OCI-LY7 (cell line): ENCODE results near the gene PPP1R37. TPM values are rescaled to one million over a fixed set of nuclear protein-coding genes. Genes with fewer than 3 reads are reported as not detected.

ENCODE experiments used
- BruUV-seq: library from RNA; stranded (reverse); fragments of 400-500 nt; replicated peaks from 2 replicates; lab custom pipeline; 2021; lab: Mats Ljungman, UMichigan
- CTCF ChIA-PET: fragments of 300-600 bp; sonication (Branson Sonifier 250); formaldehyde crosslinking; loops from one replicate; lab custom pipeline; 2022; ENCODE audit warnings: antibody characterized with exemption; ENCODE audit not compliant: unreplicated experiment; lab: Charles Lee
- POLR2A ChIA-PET: fragments of 300-600 bp; sonication (Branson Sonifier 250); formaldehyde crosslinking; loops from one replicate; lab custom pipeline; 2022; ENCODE audit warnings: antibody characterized with exemption; lab: Charles Lee
- DNase-seq: peaks from one replicate; pipeline ENCODE4 v3.0.0-alpha.2; 2015; ENCODE audit warnings: low spot score
- H2AFZ ChIP-seq: fragments of 200-600 bp; sonication (generic), shearing (Covaris generic); 2 replicates; pipeline ENCODE4 v1.6.1; 2014; ENCODE audit warnings: mild to moderate bottlenecking, antibody characterized with exemption, low read length, moderate library complexity
- H3K27ac ChIP-seq: fragments of 200-600 bp; sonication (generic); 2 replicates; pipeline ENCODE4 v1.5.1; 2014; ENCODE audit warnings: mixed run types, low read depth, mild to moderate bottlenecking, moderate library complexity, low read length, inconsistent platforms; ENCODE audit not compliant: poor library complexity, severe bottlenecking
- H3K36me3 ChIP-seq: fragments of 200-600 bp; sonication (generic); 2 replicates; pipeline ENCODE4 v1.6.1; 2014; ENCODE audit warnings: mild to moderate bottlenecking, antibody characterized with exemption, low read length, moderate library complexity, mixed read lengths; ENCODE audit not compliant: insufficient read depth
- H3K4me1 ChIP-seq: fragments of 200-600 bp; sonication (generic); 2 replicates; pipeline ENCODE4 v1.5.1; 2014; ENCODE audit warnings: mild to moderate bottlenecking, low read length; ENCODE audit not compliant: insufficient read depth, poor library complexity, severe bottlenecking
- H3K4me2 ChIP-seq: fragments of 200-600 bp; sonication (generic); 2 replicates; pipeline ENCODE4 v1.6.1; 2014; ENCODE audit warnings: mild to moderate bottlenecking, low read length
- H3K4me3 ChIP-seq: fragments of 200-600 bp; sonication (generic); 2 replicates; pipeline ENCODE4 v1.5.1; 2014; ENCODE audit warnings: mild to moderate bottlenecking, low read depth, low read length; ENCODE audit not compliant: poor library complexity, severe bottlenecking
- H3K79me2 ChIP-seq: fragments of 200-600 bp; sonication (generic); 2 replicates; pipeline ENCODE4 v1.6.1; 2016; ENCODE audit warnings: low read depth, mild to moderate bottlenecking, low read length, moderate library complexity, mixed read lengths; ENCODE audit not compliant: insufficient read depth
- H3K9me2 ChIP-seq: fragments of 200-600 bp; sonication (generic); 2 replicates; pipeline ENCODE4 v1.6.1; 2016; ENCODE audit warnings: mild to moderate bottlenecking, low read length, mixed read lengths; ENCODE audit not compliant: insufficient read depth
- H3K9me3 ChIP-seq: fragments of 200-600 bp; sonication (generic); 2 replicates; pipeline ENCODE4 v1.6.1; 2014; ENCODE audit warnings: mild to moderate bottlenecking, mixed run types, low read length, mixed read lengths
- H4K20me1 ChIP-seq: fragments of 200-600 bp; sonication (generic); 2 replicates; pipeline ENCODE4 v1.6.1; 2014; ENCODE audit warnings: mild to moderate bottlenecking, antibody characterized with exemption, low read length, moderate library complexity, mixed read lengths; ENCODE audit not compliant: insufficient read depth
- EZH2phosphoT487 ChIP-seq: fragments of 200-600 bp; sonication (generic); IDR thresholded peaks from 2 replicates; pipeline ENCODE4 v1.6.1; 2018; ENCODE audit warnings: low read depth, borderline replicate concordance, mild to moderate bottlenecking, mixed run types, antibody characterized with exemption, low read length, moderate library complexity, mixed read lengths
- intact Hi-C: fragments of 100-400 bp; cut with micrococcal nuclease; formaldehyde crosslinking; loops from one replicate; pipeline ENCODE4 v1.10.0; 2022; ENCODE audit not compliant: unreplicated experiment
- small RNA-seq: library from RNA; depleted of rRNA; stranded (forward); fragments of <200 nt; gene quantifications from one replicate; pipeline ENCODE3, GENCODE V24; 2014
- total RNA-seq, 2 experiments: library from RNA; depleted of rRNA in 1 of 2; stranded (reverse); fragments of >200 nt in 1 of 2; shearing (Covaris generic) in 1 of 2; gene quantifications; 2 replicates each; pipeline ENCODE4 v1.2.3, GENCODE V29; 2014 to 2022
- TF ChIP-seq, protein P1 (sequence below): fragments of 200-600 bp; sonication (generic); conservative IDR thresholded peaks from 2 replicates; pipeline ENCODE4 v1.5.1; 2014; ENCODE audit warnings: mild to moderate bottlenecking, antibody characterized with exemption, low read length, moderate library complexity, mixed read lengths

PPP1R37 gene
- total RNA-seq, 2 experiments from 2014 or later = 24.7 to 48.6 TPM

DNA sequence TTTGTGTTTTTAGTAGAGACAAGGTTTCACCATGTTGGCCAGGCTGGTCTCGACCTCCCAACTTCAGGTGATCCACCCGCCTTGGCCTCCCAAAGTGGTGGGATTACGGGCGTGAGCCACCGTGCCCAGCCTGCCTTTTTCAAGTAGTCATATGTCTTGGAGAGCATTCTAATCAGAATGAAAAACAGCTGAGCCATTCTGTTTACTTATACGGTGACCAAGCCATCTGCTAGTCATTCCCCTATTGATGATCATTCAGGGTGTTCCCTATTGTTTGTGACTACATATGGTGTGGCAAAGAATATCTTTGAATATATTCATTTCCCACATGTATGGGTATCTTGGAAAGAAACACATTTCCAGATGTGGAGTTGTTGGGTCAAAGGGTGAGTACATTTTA, 102.8 kb downstream of the PPP1R37 start:
- no peak for DNase-seq
- no peak overlapping the region for H2AFZ ChIP-seq
- H3K79me2 ChIP-seq = no peaks in the 10 kb centered on the region
- H3K27ac ChIP-seq = no peak overlapping the region
- POLR2A ChIA-PET = no interaction called here
- BruUV-seq = no TSS peak
- H4K20me1 ChIP-seq = no peaks in the 10 kb centered on the region
- H3K9me3 ChIP-seq = no peaks in the 10 kb centered on the region
- CTCF ChIA-PET = no interaction called here
- H3K36me3 ChIP-seq = no peaks in the 10 kb centered on the region
- no peaks in the 10 kb centered on the region for H3K9me2 ChIP-seq
- no peak for TF ChIP-seq EZH2phosphoT487
- TF ChIP-seq, protein P1, sequence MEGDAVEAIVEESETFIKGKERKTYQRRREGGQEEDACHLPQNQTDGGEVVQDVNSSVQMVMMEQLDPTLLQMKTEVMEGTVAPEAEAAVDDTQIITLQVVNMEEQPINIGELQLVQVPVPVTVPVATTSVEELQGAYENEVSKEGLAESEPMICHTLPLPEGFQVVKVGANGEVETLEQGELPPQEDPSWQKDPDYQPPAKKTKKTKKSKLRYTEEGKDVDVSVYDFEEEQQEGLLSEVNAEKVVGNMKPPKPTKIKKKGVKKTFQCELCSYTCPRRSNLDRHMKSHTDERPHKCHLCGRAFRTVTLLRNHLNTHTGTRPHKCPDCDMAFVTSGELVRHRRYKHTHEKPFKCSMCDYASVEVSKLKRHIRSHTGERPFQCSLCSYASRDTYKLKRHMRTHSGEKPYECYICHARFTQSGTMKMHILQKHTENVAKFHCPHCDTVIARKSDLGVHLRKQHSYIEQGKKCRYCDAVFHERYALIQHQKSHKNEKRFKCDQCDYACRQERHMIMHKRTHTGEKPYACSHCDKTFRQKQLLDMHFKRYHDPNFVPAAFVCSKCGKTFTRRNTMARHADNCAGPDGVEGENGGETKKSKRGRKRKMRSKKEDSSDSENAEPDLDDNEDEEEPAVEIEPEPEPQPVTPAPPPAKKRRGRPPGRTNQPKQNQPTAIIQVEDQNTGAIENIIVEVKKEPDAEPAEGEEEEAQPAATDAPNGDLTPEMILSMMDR = no peak
- intact Hi-C loops = no loop called here
- H3K4me3 ChIP-seq = no peak overlapping the region
- H3K4me2 ChIP-seq = no peak overlapping the region
- H3K4me1 ChIP-seq = no peaks in the 10 kb centered on the region

Small RNAs within 50 kb of the gene (small RNA-seq; reads per million reads assigned to genes)
- gene RNU6-611P = not detected

Other genes starting within 250 kb of the PPP1R37 start
- gene NECTIN2, start 246.9 kb upstream of the PPP1R37 start, total RNA-seq (2014; rRNA removed; shearing (Covaris generic)) = not detected in 2 replicates
- gene NECTIN2, start 246.9 kb upstream of the PPP1R37 start, total RNA-seq (2022) = not detected in 2 replicates
- 89.7 and 90.1 TPM in 2 replicates for gene TOMM40, start 201.9 kb upstream of the PPP1R37 start, total RNA-seq (2014; rRNA removed; shearing (Covaris generic))
- gene TOMM40, start 201.9 kb upstream of the PPP1R37 start, total RNA-seq (2022) = 58.9 and 80.9 TPM in 2 replicates
- 2.1 and 3.3 TPM in 2 replicates for gene APOE, start 187.4 kb upstream of the PPP1R37 start, total RNA-seq (2014; rRNA removed; shearing (Covaris generic))
- 1.1 and 1.8 TPM in 2 replicates for gene APOE, start 187.4 kb upstream of the PPP1R37 start, total RNA-seq (2022)
- not detected in 2 replicates for gene APOC1, start 178.6 kb upstream of the PPP1R37 start, total RNA-seq (2014; rRNA removed; shearing (Covaris generic))
- 1.9 TPM in 1 of 2 replicates, not detected in the other for gene APOC1, start 178.6 kb upstream of the PPP1R37 start, total RNA-seq (2022)
- not detected in 2 replicates for gene APOC4, start 150.9 kb upstream of the PPP1R37 start, total RNA-seq (2014; rRNA removed; shearing (Covaris generic))
- not detected in 2 replicates for gene APOC4, start 150.9 kb upstream of the PPP1R37 start, total RNA-seq (2022)
- 0.35 TPM in 1 of 2 replicates, not detected in the other for gene APOC2, start 147.1 kb upstream of the PPP1R37 start, total RNA-seq (2014; rRNA removed; shearing (Covaris generic))
- gene APOC2, start 147.1 kb upstream of the PPP1R37 start, total RNA-seq (2022) = not detected in 2 replicates
- 32.2 and 34.0 TPM in 2 replicates for gene CLPTM1, start 137.8 kb upstream of the PPP1R37 start, total RNA-seq (2014; rRNA removed; shearing (Covaris generic))
- 70.3 and 86.3 TPM in 2 replicates for gene CLPTM1, start 137.8 kb upstream of the PPP1R37 start, total RNA-seq (2022)
- 36.4 and 36.9 TPM in 2 replicates for gene RELB, start 91.7 kb upstream of the PPP1R37 start, total RNA-seq (2014; rRNA removed; shearing (Covaris generic))
- 51.1 and 61.7 TPM in 2 replicates for gene RELB, start 91.7 kb upstream of the PPP1R37 start, total RNA-seq (2022)
- 142 and 152 TPM in 2 replicates for gene CLASRP, start 54.1 kb upstream of the PPP1R37 start, total RNA-seq (2014; rRNA removed; shearing (Covaris generic))
- gene CLASRP, start 54.1 kb upstream of the PPP1R37 start, total RNA-seq (2022) = 166 and 181 TPM in 2 replicates
- 10.6 and 13.5 TPM in 2 replicates for gene ZNF296, start 16.7 kb upstream of the PPP1R37 start, total RNA-seq (2014; rRNA removed; shearing (Covaris generic))
- gene ZNF296, start 16.7 kb upstream of the PPP1R37 start, total RNA-seq (2022) = 31.4 and 31.6 TPM in 2 replicates
- gene GEMIN7, start 13.9 kb upstream of the PPP1R37 start, total RNA-seq (2014; rRNA removed; shearing (Covaris generic)) = 45.2 and 60.0 TPM in 2 replicates
- 38.8 and 46.3 TPM in 2 replicates for gene GEMIN7, start 13.9 kb upstream of the PPP1R37 start, total RNA-seq (2022)
- gene NKPD1, start 67.8 kb downstream of the PPP1R37 start, total RNA-seq (2014; rRNA removed; shearing (Covaris generic)) = 0.50 and 1.0 TPM in 2 replicates
- gene NKPD1, start 67.8 kb downstream of the PPP1R37 start, total RNA-seq (2022) = 1.00 and 1.0 TPM in 2 replicates
- gene TRAPPC6A, start 85.1 kb downstream of the PPP1R37 start, total RNA-seq (2014; rRNA removed; shearing (Covaris generic)) = 50.5 and 55.6 TPM in 2 replicates
- gene TRAPPC6A, start 85.1 kb downstream of the PPP1R37 start, total RNA-seq (2022) = 70.9 and 81.9 TPM in 2 replicates
- gene BLOC1S3, start 85.6 kb downstream of the PPP1R37 start, total RNA-seq (2014; rRNA removed; shearing (Covaris generic)) = 8.1 and 9.7 TPM in 2 replicates
- 13.8 and 15.4 TPM in 2 replicates for gene BLOC1S3, start 85.6 kb downstream of the PPP1R37 start, total RNA-seq (2022)
- not detected in 2 replicates for gene EXOC3L2, start 152.2 kb downstream of the PPP1R37 start, total RNA-seq (2014; rRNA removed; shearing (Covaris generic))
- not detected in 2 replicates for gene EXOC3L2, start 152.2 kb downstream of the PPP1R37 start, total RNA-seq (2022)
- gene MARK4, start 158.1 kb downstream of the PPP1R37 start, total RNA-seq (2014; rRNA removed; shearing (Covaris generic)) = 10.4 and 14.2 TPM in 2 replicates
- gene MARK4, start 158.1 kb downstream of the PPP1R37 start, total RNA-seq (2022) = 24.5 and 25.6 TPM in 2 replicates
- gene CKM, start 229.7 kb downstream of the PPP1R37 start, total RNA-seq (2014; rRNA removed; shearing (Covaris generic)) = not detected in 2 replicates
- gene CKM, start 229.7 kb downstream of the PPP1R37 start, total RNA-seq (2022) = not detected in 2 replicates
- not detected in 2 replicates for gene KLC3, start 247.6 kb downstream of the PPP1R37 start, total RNA-seq (2014; rRNA removed; shearing (Covaris generic))
- gene KLC3, start 247.6 kb downstream of the PPP1R37 start, total RNA-seq (2022) = not detected in 2 replicates